Activated T-cell treated with anti-CD3 and anti-CD28 coated beads, Interleukin-2, amount 50 U/mL, for 24 hours (primary cell): ENCODE results near the gene CSNK2B.

Source experiments
- DNase-seq: peaks from one replicate; pipeline ENCODE4 v3.0.0-alpha.2; 2020
- H3K27ac Mint-ChIP-seq: 2 replicates; pipeline ENCODE4 v1.8.0; 2020; ENCODE audit warnings: mild to moderate bottlenecking, mixed read lengths
- H3K27me3 Mint-ChIP-seq: 2 replicates; pipeline ENCODE4 v1.8.0; 2020; ENCODE audit warnings: mixed read lengths
- H3K36me3 Mint-ChIP-seq: 2 replicates; pipeline ENCODE4 v1.8.0; 2020; ENCODE audit warnings: low read depth, mixed read lengths
- H3K4me1 Mint-ChIP-seq: 2 replicates; pipeline ENCODE4 v1.8.0; 2020; ENCODE audit warnings: low read depth, mixed read lengths
- H3K4me3 Mint-ChIP-seq: 2 replicates; pipeline ENCODE4 v1.8.0; 2020; ENCODE audit warnings: mild to moderate bottlenecking, moderate library complexity, mixed read lengths
- H3K9me3 Mint-ChIP-seq: 2 replicates; pipeline ENCODE4 v1.8.0; 2020; ENCODE audit warnings: mixed read lengths

Gene CSNK2B

GRCh38 chr6:31662124-31662723 is 3.7 kb upstream of the CSNK2B start:
- peaks cover 78% of the 10 kb centered on the region for H3K4me1 Mint-ChIP-seq
- H3K9me3 Mint-ChIP-seq, result no peaks in the 10 kb centered on the region
- H3K4me3 Mint-ChIP-seq, result peak overlapping the region; percentile 53
- peak overlapping the region; percentile 76 for H3K27ac Mint-ChIP-seq
- peaks cover 97% of the 10 kb centered on the region for H3K36me3 Mint-ChIP-seq
- no peaks in the 10 kb centered on the region for H3K27me3 Mint-ChIP-seq
- DNase-seq, result no peak

GRCh38 chr6:31663126-31663960 is 2.5 kb upstream of the CSNK2B start:
- Mint-ChIP-seq H3K27ac (peak overlapping the region; percentile 97), H3K27me3 (no peaks in the 10 kb centered on the region), H3K4me3 (peak overlapping the region; percentile 89), H3K36me3 (peaks cover 98% of the 10 kb centered on the region), H3K4me1 (peaks cover 78% of the 10 kb centered on the region), H3K9me3 (no peaks in the 10 kb centered on the region)
- DNase-seq, result no peak

DNA sequence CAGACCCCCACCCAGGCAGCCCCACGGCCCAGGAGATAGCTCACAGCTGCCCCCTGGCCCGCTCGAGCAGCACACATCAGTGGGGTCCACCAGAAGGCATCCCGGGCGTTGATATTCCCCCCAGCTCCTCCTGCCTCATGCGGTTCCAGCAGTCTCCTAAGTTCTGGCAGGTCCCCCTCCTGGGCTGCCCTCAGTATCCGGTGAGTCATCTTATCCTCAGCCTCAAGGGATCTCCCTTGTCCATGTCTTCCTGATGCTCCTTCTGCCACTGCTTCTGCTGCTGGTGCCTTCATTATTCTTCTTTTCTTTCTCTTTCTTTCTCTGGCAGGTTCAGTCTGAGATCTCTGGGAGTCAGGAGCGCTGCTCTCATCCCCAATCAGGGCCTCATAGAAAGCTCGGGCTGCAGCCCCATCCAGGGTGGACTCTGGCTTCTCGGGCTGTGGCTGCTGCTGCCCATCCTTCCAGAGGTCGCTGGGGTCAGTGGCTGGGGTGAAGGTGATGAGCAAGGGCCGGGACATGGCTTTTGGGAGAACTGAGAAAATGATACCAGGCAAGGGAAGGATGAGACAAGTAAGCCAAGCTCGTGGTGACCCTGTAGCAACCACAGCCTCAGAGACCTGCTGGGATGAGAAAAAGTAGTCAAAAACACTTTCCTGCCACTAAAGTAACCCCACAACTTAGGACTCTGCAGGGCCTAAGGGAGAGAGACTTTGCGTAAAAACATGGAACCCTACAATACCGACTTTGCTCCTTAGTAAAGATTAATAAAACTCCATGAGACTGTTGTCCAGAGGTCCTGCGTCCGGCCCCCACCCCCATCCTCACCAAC is 1.7 kb upstream of the CSNK2B start:
- Mint-ChIP-seq H3K27me3 (no peaks in the 10 kb centered on the region), H3K36me3 (peaks cover 98% of the 10 kb centered on the region), H3K27ac (peak overlapping the region; percentile 97), H3K9me3 (no peaks in the 10 kb centered on the region), H3K4me3 (peak overlapping the region; percentile 89), H3K4me1 (peaks cover 78% of the 10 kb centered on the region)
- DNase-seq, result no peak

- peak within 1 kb of the TSS; percentile 89 for H3K4me3 Mint-ChIP-seq
- no peaks in the 10 kb centered on the region for H3K9me3 Mint-ChIP-seq
- peak; percentile 86 for DNase-seq
- peaks cover 76% of the 10 kb centered on the region for H3K4me1 Mint-ChIP-seq
- no peaks in the 10 kb centered on the region for H3K27me3 Mint-ChIP-seq
- peaks cover 98% of the 10 kb centered on the region for H3K36me3 Mint-ChIP-seq
- peak within 1 kb of the TSS; percentile 97 for H3K27ac Mint-ChIP-seq
These were observed 935 bp upstream of the CSNK2B start, which contains the start of gene GPANK1 for GRCh38 chr6:31664790-31665500. TSS of gene GPANK1 (minus strand) at chr6:31664997. CDS start at chr6:31664478, 519 bp downstream.

GRCh38 chr6:31666337-31666965 is 571 bp downstream of the CSNK2B start:
- peaks cover 100% of the 10 kb centered on the region for H3K36me3 Mint-ChIP-seq
- DNase-seq, result no peak
- H3K27ac Mint-ChIP-seq, result peak overlapping the region; percentile 97
- H3K9me3 Mint-ChIP-seq, result no peaks in the 10 kb centered on the region
- H3K27me3 Mint-ChIP-seq, result no peaks in the 10 kb centered on the region
- H3K4me1 Mint-ChIP-seq, result peaks cover 67% of the 10 kb centered on the region
- peak overlapping the region; percentile 89 for H3K4me3 Mint-ChIP-seq

DNA sequence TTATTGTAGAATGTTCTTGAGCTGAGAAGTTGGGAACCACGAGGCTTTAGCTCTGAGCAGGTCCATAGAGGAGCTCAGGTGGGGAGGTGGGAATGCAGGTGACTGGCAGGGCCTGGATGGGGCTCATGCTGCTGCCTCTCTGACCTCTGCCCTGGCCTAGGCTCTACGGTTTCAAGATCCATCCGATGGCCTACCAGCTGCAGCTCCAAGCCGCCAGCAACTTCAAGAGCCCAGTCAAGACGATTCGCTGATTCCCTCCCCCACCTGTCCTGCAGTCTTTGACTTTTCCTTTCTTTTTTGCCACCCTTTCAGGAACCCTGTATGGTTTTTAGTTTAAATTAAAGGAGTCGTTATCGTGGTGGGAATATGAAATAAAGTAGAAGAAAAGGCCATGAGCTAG is 3.8 kb downstream of the CSNK2B start, which contains the start of gene LY6G5B:
LY6G5B (plus strand) TSS at position 301 of the 400 bp plus-strand sequence. CDS start 975 bp downstream, outside the sequence.
- H3K9me3 Mint-ChIP-seq, result no peaks in the 10 kb centered on the region
- no peaks in the 10 kb centered on the region for H3K27me3 Mint-ChIP-seq
- H3K36me3 Mint-ChIP-seq, result peaks cover 95% of the 10 kb centered on the region
- H3K4me1 Mint-ChIP-seq, result peaks cover 38% of the 10 kb centered on the region
- no peak within 1 kb of the TSS for H3K4me3 Mint-ChIP-seq
- DNase-seq, result no peak
- H3K27ac Mint-ChIP-seq, result peak within 1 kb of the TSS; percentile 79

- Mint-ChIP-seq H3K4me1 (peaks cover 14% of the 10 kb centered on the region), H3K9me3 (no peaks in the 10 kb centered on the region), H3K27ac (peak overlapping the region; percentile 9), H3K36me3 (peaks cover 37% of the 10 kb centered on the region), H3K4me3 (no peak overlapping the region), H3K27me3 (no peaks in the 10 kb centered on the region)
- no peak for DNase-seq
These were observed 10.5 kb downstream of the CSNK2B start for GRCh38 chr6:31676322-31676903.

GRCh38 chr6:31676904-31677303 is 11.0 kb downstream of the CSNK2B start:
- H3K4me1 Mint-ChIP-seq, result peaks cover 19% of the 10 kb centered on the region
- no peak overlapping the region for H3K4me3 Mint-ChIP-seq
- H3K9me3 Mint-ChIP-seq, result no peaks in the 10 kb centered on the region
- H3K27me3 Mint-ChIP-seq, result no peaks in the 10 kb centered on the region
- H3K36me3 Mint-ChIP-seq, result peaks cover 32% of the 10 kb centered on the region
- no peak overlapping the region for H3K27ac Mint-ChIP-seq
- DNase-seq, result no peak

DNA sequence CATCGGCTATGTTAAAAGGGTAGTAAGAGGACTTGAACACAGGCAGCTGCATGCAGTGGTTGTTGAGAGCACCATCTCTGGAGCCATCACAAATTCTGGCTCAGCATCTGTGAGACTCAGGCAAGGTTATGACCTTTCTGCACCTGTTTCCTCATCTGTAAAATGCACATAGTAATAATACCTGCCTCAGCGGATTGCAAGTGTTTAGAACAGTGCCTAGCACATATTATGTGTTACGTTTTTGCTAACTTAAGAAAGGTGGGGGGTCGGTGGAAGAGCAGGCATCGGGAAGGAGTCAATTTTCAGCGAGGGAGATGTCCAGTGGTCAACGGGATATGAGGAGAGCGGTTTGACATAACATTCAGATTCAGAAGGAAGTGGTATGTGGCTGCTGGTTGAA is 12.1 kb downstream of the CSNK2B start:
- Mint-ChIP-seq H3K4me1 (peaks cover 20% of the 10 kb centered on the region), H3K9me3 (no peaks in the 10 kb centered on the region), H3K36me3 (peaks cover 21% of the 10 kb centered on the region), H3K4me3 (no peak overlapping the region), H3K27me3 (no peaks in the 10 kb centered on the region), H3K27ac (no peak overlapping the region)
- DNase-seq, result no peak

GRCh38 chr6:31680226-31681134 is 14.6 kb downstream of the CSNK2B start, which contains the start of gene LY6G5C:
TSS of gene LY6G5C (minus strand) at chr6:31681067. CDS start at chr6:31680373, 694 bp downstream.
- Mint-ChIP-seq H3K9me3 (no peaks in the 10 kb centered on the region), H3K4me1 (peaks cover 20% of the 10 kb centered on the region), H3K27ac (peak within 1 kb of the TSS; percentile 75), H3K27me3 (no peaks in the 10 kb centered on the region), H3K4me3 (peak within 1 kb of the TSS; percentile 79), H3K36me3 (peaks cover 13% of the 10 kb centered on the region)
- DNase-seq, result peak; percentile 77

DNA sequence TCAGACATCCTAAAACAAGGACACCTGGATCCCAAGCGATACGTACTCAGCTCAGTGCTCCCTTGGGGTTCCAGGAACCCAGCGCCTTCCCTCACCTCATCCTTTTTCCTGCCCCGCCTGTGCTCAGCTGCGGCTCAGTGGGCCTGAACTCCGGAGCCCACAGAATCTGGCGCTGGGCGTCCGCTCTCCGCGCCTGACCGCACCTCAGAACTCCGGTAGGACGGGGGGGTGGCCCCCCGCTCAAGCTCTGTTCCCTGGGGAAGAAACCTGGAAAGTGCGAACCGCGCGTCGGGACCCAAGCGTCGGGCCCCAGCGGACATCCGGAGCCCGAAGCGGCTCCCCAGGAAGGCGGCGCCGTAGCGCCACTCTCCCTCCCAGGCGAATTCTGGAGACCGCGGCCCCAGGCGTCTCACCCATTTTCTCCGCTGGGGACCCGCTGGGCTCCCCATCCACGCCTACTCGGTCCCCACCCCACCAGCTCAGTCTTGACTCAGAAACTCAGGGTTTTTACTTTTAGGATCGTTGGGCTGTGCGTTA is 15.3 kb downstream of the CSNK2B start:
- H3K4me1 Mint-ChIP-seq, result peaks cover 20% of the 10 kb centered on the region
- DNase-seq, result peak; percentile 67
- H3K36me3 Mint-ChIP-seq, result peaks cover 18% of the 10 kb centered on the region
- H3K27me3 Mint-ChIP-seq, result no peaks in the 10 kb centered on the region
- peak overlapping the region; percentile 79 for H3K4me3 Mint-ChIP-seq
- H3K27ac Mint-ChIP-seq, result peak overlapping the region; percentile 75
- H3K9me3 Mint-ChIP-seq, result no peaks in the 10 kb centered on the region

GRCh38 chr6:31683591-31683990 is 17.7 kb downstream of the CSNK2B start:
- Mint-ChIP-seq H3K4me3 (no peak overlapping the region), H3K27ac (no peak overlapping the region), H3K36me3 (peaks cover 41% of the 10 kb centered on the region), H3K9me3 (no peaks in the 10 kb centered on the region), H3K27me3 (no peaks in the 10 kb centered on the region), H3K4me1 (peaks cover 20% of the 10 kb centered on the region)
- DNase-seq, result no peak
